Omental fat pad (tissue), 4 donors: Measurements from ENCODE around the gene CRACR2B. TPM values are rescaled to one million over a fixed set of nuclear protein-coding genes. Genes with fewer than 3 reads are reported as not detected.

ENCODE experiments used
- ATAC-seq: fragments of 150-250 bp; one replicate; pipeline ENCODE4 v1.9.1; 2016; ENCODE audit warnings: mild to moderate bottlenecking, moderate library complexity; ENCODE audit not compliant: low FRiP score
- DNase-seq: peaks from one replicate; pipeline ENCODE4 v3.0.0-alpha.2; 2019; ENCODE audit warnings: low spot score
- total RNA-seq, 4 donors: library from RNA; depleted of rRNA; stranded (reverse); fragments of >200 nt; gene quantifications; one replicate each; pipeline ENCODE4 v1.1.0, GENCODE V29; 2016
- TF ChIP-seq, protein P1 (sequence below), 3 donors: fragments of 450-650 bp; IDR thresholded peaks; one replicate each; pipeline ENCODE4 v1.5.1; 2016 to 2017; ENCODE audit warnings: antibody characterized with exemption in 3 of 3, mild to moderate bottlenecking in 3 of 3, moderate library complexity in 2 of 3

Gene CRACR2B
- total RNA-seq, 4 donors from 2014 or later: 6.3 to 39.7 (median 6.9) TPM

DNA sequence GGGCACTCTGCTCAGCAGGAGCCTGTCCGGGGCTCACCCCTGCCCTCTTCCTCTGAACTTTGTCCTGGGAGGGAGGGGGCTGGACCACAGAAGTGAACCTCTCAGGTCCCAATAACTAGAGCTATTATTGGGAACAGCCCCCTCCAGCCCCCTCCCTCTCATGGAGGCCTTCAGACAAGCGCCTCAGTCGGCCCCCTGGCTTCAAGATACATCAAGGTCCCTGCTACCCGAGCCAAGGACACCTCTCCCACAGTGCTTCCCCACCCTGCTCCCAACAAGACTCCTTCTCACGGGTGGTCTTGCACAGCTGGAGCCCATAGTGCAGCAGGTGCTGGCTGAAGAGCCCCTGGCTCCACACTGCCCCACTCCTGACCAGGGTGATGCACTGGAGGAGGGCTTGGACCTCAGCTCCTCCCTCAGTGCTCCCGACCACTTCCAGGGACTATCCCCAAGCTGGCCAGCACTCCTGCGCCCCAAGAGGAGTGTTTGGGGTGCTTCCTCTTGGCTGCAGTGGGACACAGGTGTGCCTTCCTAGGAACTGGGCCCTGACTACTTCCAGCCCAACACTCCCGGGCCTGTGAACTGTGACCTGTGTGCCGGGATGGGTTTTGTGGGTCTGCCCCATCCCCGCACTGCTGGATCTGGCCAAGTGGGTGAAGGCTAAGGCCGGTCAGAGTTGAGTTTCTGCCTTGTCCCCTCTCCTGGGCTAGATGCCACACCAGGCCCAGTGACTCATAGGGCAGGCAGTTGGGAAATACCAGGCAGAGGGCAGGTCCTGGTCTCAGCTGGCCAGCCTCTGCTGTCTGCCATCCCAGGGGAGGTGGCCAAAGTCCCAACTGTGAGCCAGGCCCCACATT lies 6.8 kb upstream of the CRACR2B start:
- ATAC-seq (peak; percentile 41), DNase-seq (no peak)
- TF ChIP-seq, protein P1, sequence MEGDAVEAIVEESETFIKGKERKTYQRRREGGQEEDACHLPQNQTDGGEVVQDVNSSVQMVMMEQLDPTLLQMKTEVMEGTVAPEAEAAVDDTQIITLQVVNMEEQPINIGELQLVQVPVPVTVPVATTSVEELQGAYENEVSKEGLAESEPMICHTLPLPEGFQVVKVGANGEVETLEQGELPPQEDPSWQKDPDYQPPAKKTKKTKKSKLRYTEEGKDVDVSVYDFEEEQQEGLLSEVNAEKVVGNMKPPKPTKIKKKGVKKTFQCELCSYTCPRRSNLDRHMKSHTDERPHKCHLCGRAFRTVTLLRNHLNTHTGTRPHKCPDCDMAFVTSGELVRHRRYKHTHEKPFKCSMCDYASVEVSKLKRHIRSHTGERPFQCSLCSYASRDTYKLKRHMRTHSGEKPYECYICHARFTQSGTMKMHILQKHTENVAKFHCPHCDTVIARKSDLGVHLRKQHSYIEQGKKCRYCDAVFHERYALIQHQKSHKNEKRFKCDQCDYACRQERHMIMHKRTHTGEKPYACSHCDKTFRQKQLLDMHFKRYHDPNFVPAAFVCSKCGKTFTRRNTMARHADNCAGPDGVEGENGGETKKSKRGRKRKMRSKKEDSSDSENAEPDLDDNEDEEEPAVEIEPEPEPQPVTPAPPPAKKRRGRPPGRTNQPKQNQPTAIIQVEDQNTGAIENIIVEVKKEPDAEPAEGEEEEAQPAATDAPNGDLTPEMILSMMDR (IDR thresholded peaks at IDR 0.05): no peak

DNA sequence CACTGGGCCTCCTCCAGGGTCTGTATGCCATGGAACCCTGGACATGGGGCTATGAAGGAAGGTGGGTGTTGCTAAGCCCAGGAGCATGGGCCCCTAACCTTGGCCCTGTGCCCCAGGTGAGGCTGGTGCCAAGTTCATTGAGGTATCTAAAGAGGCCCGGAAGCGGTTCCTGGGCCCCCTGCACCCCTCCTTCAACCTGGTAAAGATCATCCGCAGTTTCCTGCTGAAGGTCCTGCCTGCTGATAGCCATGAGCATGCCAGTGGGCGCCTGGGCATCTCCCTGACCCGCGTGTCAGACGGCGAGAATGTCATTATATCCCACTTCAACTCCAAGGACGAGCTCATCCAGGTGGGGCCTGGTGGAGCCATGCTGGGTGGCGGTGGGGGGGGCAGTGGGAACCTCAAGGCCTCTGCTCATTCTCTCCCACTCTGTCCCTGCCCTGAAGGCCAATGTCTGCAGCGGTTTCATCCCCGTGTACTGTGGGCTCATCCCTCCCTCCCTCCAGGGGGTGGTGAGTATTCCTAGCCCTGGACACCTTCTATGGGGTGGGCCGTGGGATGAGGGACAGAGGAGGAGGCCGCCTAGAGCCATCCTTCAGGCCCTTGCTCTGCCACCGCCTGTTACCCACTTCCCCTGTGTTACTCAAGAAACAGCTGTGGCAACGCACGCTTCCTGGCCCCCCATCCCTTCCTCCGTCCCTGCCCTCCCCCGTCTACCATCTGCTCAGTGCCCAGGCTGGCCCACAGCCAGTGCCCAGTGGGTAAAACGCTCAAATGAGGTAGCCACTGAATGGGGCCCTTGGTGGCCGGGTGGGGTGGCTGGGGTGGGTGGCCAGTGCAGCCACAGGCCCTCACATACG lies 6.0 kb upstream of the CRACR2B start:
- TF ChIP-seq, protein P1 (IDR thresholded peaks at IDR 0.05): no peak
- ATAC-seq: no peak
- no peak for DNase-seq

DNA sequence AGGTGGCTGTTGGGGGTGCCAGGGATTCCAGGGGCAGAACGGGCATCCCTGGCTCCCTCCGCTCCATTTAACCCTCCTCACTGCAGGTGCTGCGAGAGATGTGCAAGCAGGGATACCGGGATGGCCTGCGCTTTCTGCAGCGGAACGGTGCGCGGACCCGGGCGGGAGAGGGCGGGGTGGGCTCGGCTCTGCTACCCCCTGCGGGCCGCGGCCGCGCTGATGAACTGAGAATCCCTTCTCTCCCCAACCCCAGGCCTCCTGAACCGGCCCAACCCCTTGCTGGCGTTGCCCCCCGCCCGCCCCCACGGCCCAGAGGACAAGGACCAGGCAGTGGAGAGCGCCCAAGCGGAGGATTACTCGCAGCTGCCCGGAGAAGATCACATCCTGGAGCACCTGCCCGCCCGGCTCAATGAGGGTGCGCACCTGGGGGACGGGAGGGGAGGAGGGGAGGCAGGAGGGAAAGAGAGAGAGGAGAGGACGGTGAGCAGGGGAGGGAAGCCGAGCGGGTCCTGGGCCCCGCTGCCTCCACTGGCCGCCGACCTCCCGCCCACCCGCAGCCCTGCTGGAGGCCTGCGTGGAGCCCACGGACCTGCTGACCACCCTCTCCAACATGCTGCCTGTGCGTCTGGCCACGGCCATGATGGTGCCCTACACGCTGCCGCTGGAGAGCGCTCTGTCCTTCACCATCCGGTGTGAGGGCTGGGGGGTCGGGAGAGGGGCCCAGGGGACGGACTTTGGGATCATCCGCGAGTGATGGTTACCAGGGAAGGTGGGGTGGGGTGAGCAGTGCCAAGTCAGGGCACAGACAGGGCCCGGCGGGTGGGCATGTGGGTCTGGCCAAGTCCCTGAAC lies 4.1 kb upstream of the CRACR2B start:
- TF ChIP-seq, protein P1 (IDR thresholded peaks at IDR 0.05): no peak
- DNase-seq (no peak), ATAC-seq (no peak)

DNA sequence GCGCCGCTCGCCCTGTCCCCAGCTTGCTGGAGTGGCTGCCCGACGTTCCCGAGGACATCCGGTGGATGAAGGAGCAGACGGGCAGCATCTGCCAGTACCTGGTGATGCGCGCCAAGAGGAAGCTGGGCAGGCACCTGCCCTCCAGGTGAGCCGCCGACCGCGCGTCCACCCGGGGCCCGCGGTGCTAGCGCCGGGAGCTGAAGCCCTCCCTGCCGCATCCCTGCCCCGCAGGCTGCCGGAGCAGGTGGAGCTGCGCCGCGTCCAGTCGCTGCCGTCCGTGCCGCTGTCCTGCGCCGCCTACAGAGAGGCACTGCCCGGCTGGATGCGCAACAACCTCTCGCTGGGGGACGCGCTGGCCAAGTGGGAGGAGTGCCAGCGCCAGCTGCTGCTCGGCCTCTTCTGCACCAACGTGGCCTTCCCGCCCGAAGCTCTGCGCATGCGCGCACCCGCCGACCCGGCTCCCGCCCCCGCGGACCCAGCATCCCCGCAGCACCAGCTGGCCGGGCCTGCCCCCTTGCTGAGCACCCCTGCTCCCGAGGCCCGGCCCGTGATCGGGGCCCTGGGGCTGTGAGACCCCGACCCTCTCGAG lies 3.3 kb upstream of the CRACR2B start:
- no peak for DNase-seq
- no peak for ATAC-seq
- TF ChIP-seq, protein P1 (IDR thresholded peaks at IDR 0.05): no peak

DNA sequence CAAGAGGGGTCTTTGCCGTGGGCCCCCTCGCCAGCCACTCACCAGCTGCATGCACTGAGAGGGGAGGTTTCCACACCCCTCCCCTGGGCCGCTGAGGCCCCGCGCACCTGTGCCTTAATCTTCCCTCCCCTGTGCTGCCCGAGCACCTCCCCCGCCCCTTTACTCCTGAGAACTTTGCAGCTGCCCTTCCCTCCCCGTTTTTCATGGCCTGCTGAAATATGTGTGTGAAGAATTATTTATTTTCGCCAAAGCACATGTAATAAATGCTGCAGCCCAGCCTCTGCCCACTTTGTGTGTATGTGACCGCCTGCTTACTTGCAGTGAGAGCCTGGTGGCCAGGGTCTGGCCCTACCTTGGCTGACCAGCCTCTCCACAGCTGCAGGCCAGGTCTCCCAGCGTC lies 2.8 kb upstream of the CRACR2B start:
- no peak for DNase-seq
- no peak for ATAC-seq
- TF ChIP-seq, protein P1 (IDR thresholded peaks at IDR 0.05): no peak
